ENCODE results near the gene ABCC10.

GRCh38 chr6:43494321-43494720, 67.0 kb downstream of the ABCC10 start:
- TF ChIP-seq ZNF671 (CRISPR knock-in tag; IDR thresholded peaks at IDR 0.05) (no peak), CTCF (IDR thresholded peaks at IDR 0.05) (no peak), HMGXB4 (CRISPR knock-in tag; IDR thresholded peaks at IDR 0.05) (no peak), NR1H2 (CRISPR knock-in tag; IDR thresholded peaks at IDR 0.05) (no peak), GABPB1 (CRISPR knock-in tag; IDR thresholded peaks at IDR 0.05) (no peak), PRDM15 (CRISPR knock-in tag; IDR thresholded peaks at IDR 0.05) (no peak)
